CD4-positive, alpha-beta T cell (primary cell): ENCODE measurements around the gene SLC5A5. TPM values are rescaled to one million over a fixed set of nuclear protein-coding genes. Genes with fewer than 3 reads are reported as not detected.

ENCODE experiments used
- ATAC-seq: fragments of 200-7000 bp; cut with Tn5 transposase; one replicate; pipeline ENCODE4 v1.10.0; 2022; ENCODE audit warnings: mild to moderate bottlenecking; ENCODE audit not compliant: poor library complexity
- CTCF ChIA-PET: fragments of 350-600 bp; sonication (Branson Sonifier 250); formaldehyde crosslinking; loops from one replicate; lab custom pipeline; 2021; ENCODE audit warnings: antibody characterized with exemption, inconsistent platforms; lab: Charles Lee
- POLR2A ChIA-PET: fragments of 350-600 bp; sonication (Branson Sonifier 250); formaldehyde crosslinking; loops from one replicate; lab custom pipeline; 2021; ENCODE audit warnings: antibody characterized with exemption, inconsistent platforms; lab: Charles Lee
- DNase-seq, 14 experiments: peaks; one replicate each; pipeline ENCODE4 v3.0.0-alpha.2; 2013 to 2020; ENCODE audit warnings: mixed read lengths in 2 of 14
- H3K27ac ChIP-seq, 2 donors: one replicate each; pipeline versions ENCODE4 v1.5.1 to v1.7.0; 2013; ENCODE audit warnings: low read length in 2 of 2, low read depth in 1 of 2, mild to moderate bottlenecking in 1 of 2
- H3K27me3 ChIP-seq, 2 experiments: 1 replicate in 1 of 2; 2 replicates in 1 of 2; pipeline versions ENCODE4 v1.6.1 to v1.7.0; 2013; ENCODE audit warnings: low read length in 2 of 2, control low read depth in 1 of 2, mild to moderate bottlenecking in 1 of 2, moderate library complexity in 1 of 2; ENCODE audit not compliant: insufficient read depth in 2 of 2, control insufficient read depth in 1 of 2
- H3K36me3 ChIP-seq: one replicate; pipeline ENCODE4 v1.6.1; 2013; ENCODE audit warnings: low read length, control low read depth; ENCODE audit not compliant: insufficient read depth
- H3K4me1 ChIP-seq: one replicate; pipeline ENCODE4 v1.6.1; 2013; ENCODE audit warnings: low read length, control low read depth; ENCODE audit not compliant: insufficient read depth
- H3K4me3 ChIP-seq: one replicate; pipeline ENCODE4 v1.5.1; 2013; ENCODE audit warnings: mild to moderate bottlenecking, low read length, moderate library complexity
- H3K9me3 ChIP-seq, 2 experiments: 1 replicate in 1 of 2; 2 replicates in 1 of 2; pipeline versions ENCODE4 v1.6.1 to v1.7.0; 2013; ENCODE audit warnings: low read length in 2 of 2, mild to moderate bottlenecking in 2 of 2, control low read depth in 1 of 2, moderate library complexity in 1 of 2; ENCODE audit not compliant: control insufficient read depth in 1 of 2, insufficient read depth in 1 of 2
- H3K27ac Mint-ChIP-seq: one replicate; pipeline ENCODE4 v1.8.0; 2020; ENCODE audit warnings: mixed read lengths
- H3K27me3 Mint-ChIP-seq: one replicate; pipeline ENCODE4 v1.8.0; 2021; ENCODE audit warnings: mixed read lengths
- H3K36me3 Mint-ChIP-seq: one replicate; pipeline ENCODE4 v1.8.0; 2021; ENCODE audit warnings: low read depth, mixed read lengths
- H3K4me1 Mint-ChIP-seq: one replicate; pipeline ENCODE4 v1.8.0; 2021; ENCODE audit warnings: low read depth, mixed read lengths
- H3K4me3 Mint-ChIP-seq: one replicate; pipeline ENCODE4 v1.8.0; 2020; ENCODE audit warnings: mild to moderate bottlenecking, mixed read lengths
- H3K9me3 Mint-ChIP-seq: one replicate; pipeline ENCODE4 v1.8.0; 2020; ENCODE audit warnings: mixed read lengths
- intact Hi-C, 2 experiments: fragments of 100-400 bp; cut with DNase I in 1 of 2; cut with micrococcal nuclease in 1 of 2; formaldehyde crosslinking; loops; one replicate each; pipeline versions ENCODE4 v1.15.1 to v1.9.0; 2023 to 2025; cut with DNase I, micrococcal nuclease
- total RNA-seq, 174 experiments: library from RNA in 2 of 174; stranded (reverse) in 2 of 174; gene quantifications; one replicate each; pipeline ENCODE4 v1.2.3 and lab custom pipeline; 2021 to 2026
- TF ChIP-seq, protein P1 (sequence below): fragments of 200-600 bp; IDR thresholded peaks from one replicate; pipeline ENCODE4 v1.8.0; 2022; ENCODE audit warnings: antibody characterized with exemption, mild to moderate bottlenecking

The SLC5A5 gene
- total RNA-seq, 2 experiments from 2014 or later, result 1.6 TPM

DNA sequence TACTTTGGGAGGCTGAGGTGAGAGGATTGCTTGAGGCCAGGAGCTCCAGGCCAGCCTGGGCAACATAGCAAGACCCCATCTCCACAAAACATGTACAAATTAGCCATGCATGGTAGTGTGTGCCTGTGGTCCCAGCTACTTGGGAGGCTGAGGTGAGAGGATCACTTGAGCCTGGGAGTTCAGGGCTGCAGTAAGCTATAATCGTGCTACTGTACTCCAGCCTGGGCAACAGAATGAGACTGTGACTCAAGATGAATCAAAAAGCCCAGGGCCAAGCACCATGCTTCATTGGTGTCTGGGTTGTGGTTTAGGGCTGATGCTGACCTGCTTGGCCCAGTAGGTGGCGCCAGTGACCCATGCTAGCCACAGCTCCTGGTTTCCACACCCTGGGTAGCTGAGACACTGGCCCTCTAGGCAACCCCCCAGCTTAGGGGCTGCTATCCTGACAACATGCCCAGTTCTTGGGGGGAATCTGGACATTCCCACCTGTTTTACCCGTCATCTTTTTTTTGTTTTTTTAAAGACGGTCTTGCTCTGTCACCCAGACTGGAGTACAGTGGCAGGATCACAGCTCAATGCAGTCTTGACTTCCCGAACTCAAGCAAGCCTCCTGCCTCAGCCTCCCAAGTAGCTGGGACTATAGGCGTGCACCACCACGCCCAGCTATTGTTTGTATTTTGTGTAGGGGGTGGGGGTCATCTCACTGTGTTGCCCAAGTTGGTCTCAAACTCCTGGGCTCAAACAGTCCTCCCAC lies 66.5 kb downstream of the SLC5A5 start:
- no peak overlapping the region for H3K27ac Mint-ChIP-seq
- ATAC-seq, result peak; percentile 97

DNA sequence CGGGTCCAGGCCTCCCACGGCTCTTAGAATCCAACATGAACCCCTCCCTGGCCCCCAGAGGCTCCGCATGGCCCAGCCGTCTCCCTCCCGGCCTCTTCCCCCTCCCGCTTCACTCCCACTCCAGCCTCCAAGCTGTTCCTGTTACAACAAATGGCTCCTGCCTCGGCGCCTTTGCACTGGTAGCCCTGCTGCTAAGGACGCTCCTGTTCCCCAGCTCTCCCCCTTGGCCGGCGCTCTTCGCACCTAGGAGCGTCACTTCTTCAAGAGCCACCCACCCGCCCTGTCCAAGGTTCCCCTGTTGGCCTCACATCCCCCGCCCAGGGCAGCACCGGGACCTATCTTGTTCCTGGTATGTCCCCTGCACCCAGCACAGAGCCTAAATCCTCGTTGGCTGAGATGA lies 70.4 kb downstream of the SLC5A5 start:
- CTCF ChIA-PET, result no interaction called here
- Histone ChIP-seq H3K4me3 (no peak overlapping the region), H3K27ac (no peak overlapping the region), H3K27me3 (no peaks in the 10 kb centered on the region), H3K4me1 (peaks cover 8% of the 10 kb centered on the region), H3K9me3 (no peaks in the 10 kb centered on the region), H3K36me3 (peaks cover 19% of the 10 kb centered on the region)
- no peak overlapping the region for H3K27ac Mint-ChIP-seq
- TF ChIP-seq, protein P1, sequence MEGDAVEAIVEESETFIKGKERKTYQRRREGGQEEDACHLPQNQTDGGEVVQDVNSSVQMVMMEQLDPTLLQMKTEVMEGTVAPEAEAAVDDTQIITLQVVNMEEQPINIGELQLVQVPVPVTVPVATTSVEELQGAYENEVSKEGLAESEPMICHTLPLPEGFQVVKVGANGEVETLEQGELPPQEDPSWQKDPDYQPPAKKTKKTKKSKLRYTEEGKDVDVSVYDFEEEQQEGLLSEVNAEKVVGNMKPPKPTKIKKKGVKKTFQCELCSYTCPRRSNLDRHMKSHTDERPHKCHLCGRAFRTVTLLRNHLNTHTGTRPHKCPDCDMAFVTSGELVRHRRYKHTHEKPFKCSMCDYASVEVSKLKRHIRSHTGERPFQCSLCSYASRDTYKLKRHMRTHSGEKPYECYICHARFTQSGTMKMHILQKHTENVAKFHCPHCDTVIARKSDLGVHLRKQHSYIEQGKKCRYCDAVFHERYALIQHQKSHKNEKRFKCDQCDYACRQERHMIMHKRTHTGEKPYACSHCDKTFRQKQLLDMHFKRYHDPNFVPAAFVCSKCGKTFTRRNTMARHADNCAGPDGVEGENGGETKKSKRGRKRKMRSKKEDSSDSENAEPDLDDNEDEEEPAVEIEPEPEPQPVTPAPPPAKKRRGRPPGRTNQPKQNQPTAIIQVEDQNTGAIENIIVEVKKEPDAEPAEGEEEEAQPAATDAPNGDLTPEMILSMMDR, result no peak
- DNase-seq, result no peak
- intact Hi-C loops, result no loop called here
- no peak for ATAC-seq
- H3K4me1 Mint-ChIP-seq, result peaks cover 13% of the 10 kb centered on the region
- peaks cover 1% of the 10 kb centered on the region for H3K27me3 Mint-ChIP-seq
- peaks cover 20% of the 10 kb centered on the region for H3K36me3 Mint-ChIP-seq
- H3K9me3 Mint-ChIP-seq, result no peaks in the 10 kb centered on the region
- POLR2A ChIA-PET, result no interaction called here
- H3K4me3 Mint-ChIP-seq, result no peak overlapping the region

More for the DNA sequence above, 66.5 kb downstream of the SLC5A5 start:
- Mint-ChIP-seq H3K9me3 (no peaks in the 10 kb centered on the region), H3K4me3 (peak overlapping the region; percentile 60), H3K36me3 (peaks cover 12% of the 10 kb centered on the region), H3K4me1 (peaks cover 10% of the 10 kb centered on the region), H3K27me3 (no peaks in the 10 kb centered on the region)
- TF ChIP-seq, protein P1, result peak; percentile 89
- intact Hi-C loops, result loop anchor here (1.0 to 5.0 kb wide), 7 partner anchors 59 to 314 kb away; no protein-coding TSS in a partner anchor
- POLR2A ChIA-PET, result interaction anchor here (0.6 to 1.6 kb wide), 7 partner anchors 11 to 152 kb away, joined by 3 to 25 read pairs (median 3); partner anchors contain the start of gene RPL18A
- DNase-seq, result peak; percentile 73 to 92 (median 82)
- H3K4me3 ChIP-seq, result no peak overlapping the region
- H3K4me1 ChIP-seq, result peaks cover 9% of the 10 kb centered on the region
- H3K36me3 ChIP-seq, result peaks cover 18% of the 10 kb centered on the region
- CTCF ChIA-PET, result interaction anchor here (0.9 to 4.3 kb wide), 20 partner anchors 9 to 628 kb away, joined by 3 to 89 read pairs (median 5); partner anchors contain the start of genes ARRDC2, RPL18A and SLC5A5
- no peaks in the 10 kb centered on the region for H3K9me3 ChIP-seq
- H3K27me3 ChIP-seq, result no peaks in the 10 kb centered on the region
- no peak overlapping the region for H3K27ac ChIP-seq

DNA sequence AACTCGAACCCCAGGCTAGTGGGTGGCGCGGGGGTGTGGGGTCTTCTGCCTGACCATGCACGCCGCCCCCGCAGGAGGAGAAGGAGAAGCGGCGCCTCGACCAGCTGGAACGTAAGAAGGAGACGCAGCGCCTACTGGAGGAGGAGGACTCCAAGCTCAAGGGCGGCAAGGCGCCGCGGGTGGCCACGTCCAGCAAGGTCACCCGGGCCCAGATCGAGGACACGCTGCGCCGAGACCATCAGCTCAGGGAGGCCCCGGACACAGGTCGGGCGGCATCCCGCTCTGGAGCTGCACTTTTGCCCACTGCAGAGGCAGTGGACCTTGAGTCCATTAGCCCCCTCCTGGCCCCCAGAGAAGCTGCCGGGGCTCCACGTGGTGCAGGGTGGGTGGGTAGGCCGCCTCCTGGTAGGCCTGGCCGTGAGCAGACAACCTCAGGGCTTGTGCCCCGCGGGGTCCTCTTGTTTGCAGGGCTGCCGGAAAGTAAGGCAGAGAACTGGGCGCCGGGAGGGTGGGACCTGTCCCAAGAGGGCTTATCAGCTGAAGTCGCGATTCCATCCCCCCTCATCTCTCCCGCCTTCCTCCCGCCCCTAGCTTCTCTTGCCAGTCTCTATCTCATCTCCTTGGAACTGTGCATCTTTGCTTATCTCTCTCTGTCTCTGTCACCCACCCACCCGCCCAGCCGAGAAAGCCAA lies 71.0 kb downstream of the SLC5A5 start:
- Mint-ChIP-seq H3K4me1 (peaks cover 17% of the 10 kb centered on the region), H3K27ac (no peak overlapping the region), H3K27me3 (peaks cover 4% of the 10 kb centered on the region), H3K9me3 (no peaks in the 10 kb centered on the region), H3K4me3 (no peak overlapping the region), H3K36me3 (peaks cover 22% of the 10 kb centered on the region)
- peaks cover 12% of the 10 kb centered on the region for H3K4me1 ChIP-seq
- TF ChIP-seq, protein P1, result no peak
- H3K9me3 ChIP-seq, result no peaks in the 10 kb centered on the region
- H3K27ac ChIP-seq, result no peak overlapping the region
- ChIA-PET POLR2A (no interaction called here), CTCF (no interaction called here)
- ATAC-seq (no peak), DNase-seq (no peak)
- peaks cover 14% of the 10 kb centered on the region for H3K36me3 ChIP-seq
- H3K4me3 ChIP-seq, result no peak overlapping the region
- H3K27me3 ChIP-seq, result no peaks in the 10 kb centered on the region
- intact Hi-C loops, result no loop called here
